AG09309 (cell line): ENCODE results near the gene FFAR4.

Source experiments
- DNase-seq: peaks from one replicate; pipeline ENCODE4 v3.0.0-alpha.2; 2010; ENCODE audit warnings: low read depth
- H3K4me3 ChIP-seq: 2 replicates; pipeline ENCODE4 v1.5.1; 2011; ENCODE audit warnings: mild to moderate bottlenecking, low read depth, low read length, moderate library complexity; ENCODE audit not compliant: control insufficient read depth
- TF ChIP-seq, protein P1 (sequence below): IDR thresholded peaks from 2 replicates; pipeline ENCODE4 v1.5.1; 2011; ENCODE audit warnings: mild to moderate bottlenecking, low read depth, low read length, inconsistent platforms; ENCODE audit not compliant: insufficient read depth, control insufficient read depth; ENCODE audit errors: missing control alignments

FFAR4 gene

DNA sequence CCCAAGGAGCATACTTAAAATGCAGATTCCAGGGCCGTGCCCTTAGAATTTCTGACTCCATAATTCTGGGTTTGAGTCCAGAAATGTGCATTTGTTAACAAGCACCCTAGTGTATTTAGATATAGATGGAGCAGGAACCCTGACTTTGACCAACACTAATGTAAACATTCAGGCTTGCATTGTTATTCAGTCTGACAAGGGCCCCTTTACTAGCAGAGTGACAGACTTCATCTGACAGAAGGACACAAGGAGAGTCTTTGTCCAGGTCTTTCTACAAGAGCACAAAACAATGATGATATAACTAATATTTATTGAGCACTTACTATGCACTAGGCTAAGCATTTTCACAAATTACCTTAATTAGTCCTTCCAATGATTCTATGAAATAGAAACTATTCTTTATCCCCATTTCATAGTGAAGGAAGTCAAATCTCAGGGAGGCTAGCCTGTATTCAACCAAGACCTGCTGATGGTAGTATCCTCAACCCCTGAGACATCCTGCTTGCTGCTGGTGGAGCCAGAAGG lies 30.7 kb downstream of the FFAR4 start:
- TF ChIP-seq, protein P1, sequence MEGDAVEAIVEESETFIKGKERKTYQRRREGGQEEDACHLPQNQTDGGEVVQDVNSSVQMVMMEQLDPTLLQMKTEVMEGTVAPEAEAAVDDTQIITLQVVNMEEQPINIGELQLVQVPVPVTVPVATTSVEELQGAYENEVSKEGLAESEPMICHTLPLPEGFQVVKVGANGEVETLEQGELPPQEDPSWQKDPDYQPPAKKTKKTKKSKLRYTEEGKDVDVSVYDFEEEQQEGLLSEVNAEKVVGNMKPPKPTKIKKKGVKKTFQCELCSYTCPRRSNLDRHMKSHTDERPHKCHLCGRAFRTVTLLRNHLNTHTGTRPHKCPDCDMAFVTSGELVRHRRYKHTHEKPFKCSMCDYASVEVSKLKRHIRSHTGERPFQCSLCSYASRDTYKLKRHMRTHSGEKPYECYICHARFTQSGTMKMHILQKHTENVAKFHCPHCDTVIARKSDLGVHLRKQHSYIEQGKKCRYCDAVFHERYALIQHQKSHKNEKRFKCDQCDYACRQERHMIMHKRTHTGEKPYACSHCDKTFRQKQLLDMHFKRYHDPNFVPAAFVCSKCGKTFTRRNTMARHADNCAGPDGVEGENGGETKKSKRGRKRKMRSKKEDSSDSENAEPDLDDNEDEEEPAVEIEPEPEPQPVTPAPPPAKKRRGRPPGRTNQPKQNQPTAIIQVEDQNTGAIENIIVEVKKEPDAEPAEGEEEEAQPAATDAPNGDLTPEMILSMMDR = no peak
- no peak overlapping the region for H3K4me3 ChIP-seq
- no peak for DNase-seq

DNA sequence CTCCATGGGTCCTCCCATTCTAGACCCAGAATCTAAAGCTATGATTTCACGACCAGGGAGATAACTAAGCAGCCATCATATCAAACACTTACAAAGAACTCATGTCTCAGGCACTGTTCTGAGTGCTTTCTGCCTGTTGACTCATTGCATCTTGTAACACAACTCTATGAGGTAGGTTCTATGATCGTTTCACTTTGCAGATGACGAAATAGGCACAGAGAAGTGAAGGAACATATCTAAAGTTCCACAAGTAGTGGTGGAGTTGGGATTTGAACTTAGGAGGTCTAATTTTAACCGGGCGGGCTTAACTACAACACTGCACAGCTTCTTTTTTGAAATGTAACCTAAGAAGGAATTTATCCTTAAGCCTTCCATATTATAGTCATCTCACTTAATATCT lies 31.7 kb downstream of the FFAR4 start:
- no peak overlapping the region for H3K4me3 ChIP-seq
- no peak for DNase-seq
- TF ChIP-seq, protein P1 = no peak

DNA sequence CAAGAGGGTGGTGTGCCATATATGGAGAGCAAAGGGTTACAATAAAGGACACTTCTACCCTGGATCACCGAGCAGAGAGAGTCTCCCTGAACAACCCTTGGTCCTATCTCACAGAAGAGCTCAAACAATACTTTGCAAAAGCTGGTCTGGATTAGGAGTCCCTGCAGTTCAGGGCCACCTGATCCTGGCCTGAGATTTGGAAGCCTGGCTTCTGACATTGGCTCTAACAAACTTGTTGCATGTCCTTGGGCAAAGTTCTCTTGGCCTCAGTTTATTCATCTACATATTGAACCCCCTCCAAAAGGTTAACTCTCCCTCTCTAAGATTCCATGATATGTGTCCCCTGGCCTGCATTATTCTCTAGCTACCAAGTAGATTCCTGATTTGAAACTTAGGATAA lies 32.9 kb downstream of the FFAR4 start:
- TF ChIP-seq, protein P1 = no peak
- DNase-seq = no peak
- H3K4me3 ChIP-seq = no peak overlapping the region

DNA sequence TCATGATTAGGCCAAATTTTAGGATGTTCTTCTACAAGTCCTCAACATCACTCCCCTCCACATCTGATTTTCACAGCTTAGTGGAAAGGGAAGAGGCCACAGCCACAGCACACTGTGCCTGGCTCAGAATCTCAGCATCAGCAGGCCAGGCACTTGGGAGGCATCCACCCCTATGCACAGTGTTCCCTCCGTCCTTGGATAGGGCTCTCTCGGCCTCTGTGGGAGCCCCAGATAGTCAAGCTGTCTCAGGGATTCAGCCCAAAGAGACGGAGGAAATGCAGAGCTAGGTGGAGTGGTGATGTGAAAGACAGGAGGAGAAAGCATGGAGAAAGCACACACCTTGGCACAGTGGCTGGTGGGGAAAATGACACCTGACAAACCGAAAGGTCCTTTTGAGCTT lies 33.3 kb downstream of the FFAR4 start:
- TF ChIP-seq, protein P1 = no peak
- no peak overlapping the region for H3K4me3 ChIP-seq
- DNase-seq = no peak

DNA sequence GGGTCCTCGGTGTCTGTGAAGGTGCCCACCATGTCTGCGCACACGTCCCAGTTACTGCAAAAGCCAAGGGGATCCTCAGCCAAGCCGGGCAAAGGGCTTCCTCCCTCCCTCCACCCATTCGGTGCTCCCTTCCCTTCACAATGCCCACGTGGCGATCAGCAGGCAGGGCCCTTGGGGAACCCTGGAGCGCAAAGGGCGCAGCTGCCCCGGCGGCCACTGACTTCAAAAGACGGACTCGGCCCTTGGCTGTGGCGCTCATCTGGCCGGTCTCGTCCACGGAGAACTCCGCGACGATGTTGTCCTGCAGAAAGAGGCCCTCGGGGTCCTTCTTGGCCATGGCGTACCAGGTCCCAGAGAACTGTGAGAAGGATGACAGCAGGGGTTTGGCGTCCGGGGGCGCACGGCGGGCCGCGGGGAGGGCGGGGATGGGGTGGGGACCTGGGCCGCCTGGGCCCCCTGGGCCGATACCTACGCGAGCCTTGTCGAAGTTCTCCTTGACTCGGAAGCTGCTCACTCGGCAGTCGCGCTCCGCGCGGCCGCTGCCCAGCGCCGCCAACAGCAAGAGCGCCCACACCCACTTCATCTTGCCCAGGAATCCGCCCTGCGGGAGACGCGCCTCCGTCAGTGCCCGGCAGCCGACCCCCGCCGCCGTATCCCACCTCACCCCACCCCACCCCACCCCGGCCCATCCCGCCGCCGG lies 34.1 kb downstream of the FFAR4 start:
- H3K4me3 ChIP-seq = no peak overlapping the region
- DNase-seq = peak; percentile 4

DNA sequence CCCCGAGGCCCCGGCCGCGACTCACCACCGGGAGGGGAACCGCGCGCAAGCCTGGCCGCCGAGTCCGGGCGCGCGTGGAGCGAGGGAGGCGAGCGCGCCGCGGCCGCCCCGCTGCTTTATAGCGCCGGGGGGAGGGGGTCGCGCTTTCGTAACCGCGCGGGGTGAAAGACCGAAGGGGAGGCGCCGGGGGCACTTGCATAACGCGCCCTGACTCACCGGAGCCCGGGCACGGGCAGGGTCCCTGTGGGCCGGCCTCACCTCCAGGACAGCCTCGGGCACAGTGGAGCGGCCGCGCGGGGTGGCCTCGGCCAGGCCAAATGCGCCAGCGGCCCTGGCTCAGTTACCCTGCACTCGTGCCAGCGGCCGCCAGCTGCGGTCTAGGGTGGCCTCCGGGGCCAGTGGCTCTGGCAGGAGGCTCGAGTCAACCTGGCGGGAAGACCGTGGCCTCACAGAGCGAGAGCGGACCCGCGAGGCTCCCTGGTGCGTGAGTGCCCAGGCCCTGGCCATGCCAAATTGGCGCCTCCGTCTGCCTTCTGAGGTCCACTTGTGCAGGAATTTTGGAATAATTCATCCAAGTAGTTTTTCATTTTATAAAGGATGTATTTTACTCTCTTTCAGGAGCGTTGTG lies 34.8 kb downstream of the FFAR4 start, which contains the start of gene RBP4:
RBP4 (minus strand) TSS at position 90 of the 628 bp plus-strand sequence. CDS start 207 bp downstream, outside the sequence.
- no peak for DNase-seq
- TF ChIP-seq, protein P1 = no peak
- peak within 1 kb of the TSS; percentile 1 for H3K4me3 ChIP-seq

More for the DNA sequence above, 34.1 kb downstream of the FFAR4 start:
- TF ChIP-seq, protein P1 = no peak
